HUES6 (cell line): ENCODE measurements around the gene KY.
A peak's percentile ranks its signal among the peaks of the same experiment; 100 is the strongest.

Experiments
- H3K27ac ChIP-seq: 2 replicates; pipeline ENCODE4 v1.7.0; 2013; ENCODE audit warnings: low read depth, mild to moderate bottlenecking, low read length, inconsistent platforms
- H3K27me3 ChIP-seq: 2 replicates; pipeline ENCODE4 v1.6.1; 2013; ENCODE audit warnings: low read length; ENCODE audit not compliant: control insufficient read depth, insufficient read depth
- H3K36me3 ChIP-seq: 2 replicates; pipeline ENCODE4 v1.6.1; 2013; ENCODE audit warnings: low read length; ENCODE audit not compliant: control insufficient read depth, insufficient read depth
- H3K4me1 ChIP-seq: 2 replicates; pipeline ENCODE4 v1.6.1; 2013; ENCODE audit warnings: low read length; ENCODE audit not compliant: control insufficient read depth, insufficient read depth
- H3K4me3 ChIP-seq: 2 replicates; pipeline ENCODE4 v1.5.1; 2013; ENCODE audit warnings: low read depth, low read length
- H3K9ac ChIP-seq: one replicate; pipeline ENCODE4 v1.6.1; 2013; ENCODE audit warnings: mild to moderate bottlenecking, low read length
- H3K9me3 ChIP-seq: 2 replicates; pipeline ENCODE4 v1.6.1; 2013; ENCODE audit warnings: low read depth, low read length; ENCODE audit not compliant: control insufficient read depth, insufficient read depth

The KY gene

GRCh38 chr3:134606033-134607025 lies 44.5 kb downstream of the KY start:
- Histone ChIP-seq H3K36me3 (no peaks in the 10 kb centered on the region), H3K9me3 (no peaks in the 10 kb centered on the region), H3K27ac (no peak overlapping the region), H3K9ac (no peak overlapping the region), H3K4me1 (peaks cover 10% of the 10 kb centered on the region; the same call in 1 of the 2 replicates), H3K27me3 (no peaks in the 10 kb centered on the region), H3K4me3 (no peak overlapping the region)

GRCh38 chr3:134605556-134605955 lies 45.3 kb downstream of the KY start:
- H3K27ac ChIP-seq, result no peak overlapping the region
- peaks cover 12% of the 10 kb centered on the region; the same call in 1 of the 2 replicates for H3K4me1 ChIP-seq

GRCh38 chr3:134603956-134604355 lies 46.9 kb downstream of the KY start:
- H3K9me3 ChIP-seq, result no peaks in the 10 kb centered on the region
- no peak overlapping the region for H3K4me3 ChIP-seq
- H3K27me3 ChIP-seq, result peaks cover 10% of the 10 kb centered on the region
- no peak overlapping the region for H3K9ac ChIP-seq
- no peak overlapping the region for H3K27ac ChIP-seq
- peaks cover 12% of the 10 kb centered on the region; the same call in 1 of the 2 replicates for H3K4me1 ChIP-seq
- no peaks in the 10 kb centered on the region for H3K36me3 ChIP-seq

More at GRCh38 chr3:134605556-134605955, 45.3 kb downstream of the KY start:
- H3K9me3 ChIP-seq, result no peaks in the 10 kb centered on the region
- H3K4me3 ChIP-seq, result no peak overlapping the region
- H3K36me3 ChIP-seq, result no peaks in the 10 kb centered on the region
- H3K9ac ChIP-seq, result no peak overlapping the region
- H3K27me3 ChIP-seq, result peaks cover 2% of the 10 kb centered on the region

- Histone ChIP-seq H3K4me1 (peaks cover 12% of the 10 kb centered on the region; the same call in 1 of the 2 replicates), H3K9me3 (no peaks in the 10 kb centered on the region), H3K9ac (no peak overlapping the region), H3K36me3 (no peaks in the 10 kb centered on the region), H3K4me3 (no peak overlapping the region), H3K27me3 (peaks cover 10% of the 10 kb centered on the region), H3K27ac (no peak overlapping the region)
These were observed 47.3 kb downstream of the KY start for GRCh38 chr3:134603480-134603879.

- Histone ChIP-seq H3K4me1 (peaks cover 12% of the 10 kb centered on the region; the same call in 1 of the 2 replicates), H3K9ac (no peak overlapping the region), H3K9me3 (no peaks in the 10 kb centered on the region), H3K36me3 (no peaks in the 10 kb centered on the region), H3K4me3 (no peak overlapping the region), H3K27me3 (peaks cover 10% of the 10 kb centered on the region), H3K27ac (no peak overlapping the region)
These were observed 48.4 kb downstream of the KY start for GRCh38 chr3:134602440-134602814.

- H3K27me3 ChIP-seq, result peaks cover 10% of the 10 kb centered on the region
- H3K9me3 ChIP-seq, result no peaks in the 10 kb centered on the region
- H3K4me1 ChIP-seq, result peaks cover 12% of the 10 kb centered on the region; the same call in 1 of the 2 replicates
- H3K9ac ChIP-seq, result no peak overlapping the region
- no peaks in the 10 kb centered on the region for H3K36me3 ChIP-seq
- H3K4me3 ChIP-seq, result no peak overlapping the region
- no peak overlapping the region for H3K27ac ChIP-seq
These were observed 49.0 kb downstream of the KY start for GRCh38 chr3:134601539-134602439.

GRCh38 chr3:134600685-134601463 lies 49.9 kb downstream of the KY start:
- no peaks in the 10 kb centered on the region for H3K9me3 ChIP-seq
- no peaks in the 10 kb centered on the region for H3K36me3 ChIP-seq
- H3K4me1 ChIP-seq, result peaks cover 12% of the 10 kb centered on the region; the same call in 1 of the 2 replicates
- H3K27ac ChIP-seq, result no peak overlapping the region
- H3K9ac ChIP-seq, result no peak overlapping the region
- H3K27me3 ChIP-seq, result peaks cover 10% of the 10 kb centered on the region
- peak overlapping the region; percentile 48 for H3K4me3 ChIP-seq

GRCh38 chr3:134600206-134600605 lies 50.6 kb downstream of the KY start:
- Histone ChIP-seq H3K9me3 (no peaks in the 10 kb centered on the region), H3K27me3 (peaks cover 10% of the 10 kb centered on the region), H3K4me1 (peaks cover 12% of the 10 kb centered on the region; the same call in 1 of the 2 replicates), H3K4me3 (no peak overlapping the region), H3K36me3 (no peaks in the 10 kb centered on the region), H3K27ac (no peak overlapping the region), H3K9ac (no peak overlapping the region)

GRCh38 chr3:134598763-134599545 lies 51.9 kb downstream of the KY start:
- peaks cover 10% of the 10 kb centered on the region for H3K27me3 ChIP-seq
- H3K36me3 ChIP-seq, result no peaks in the 10 kb centered on the region
- H3K4me3 ChIP-seq, result no peak overlapping the region
- H3K4me1 ChIP-seq, result peaks cover 12% of the 10 kb centered on the region; the same call in 1 of the 2 replicates
- H3K9ac ChIP-seq, result no peak overlapping the region
- no peaks in the 10 kb centered on the region for H3K9me3 ChIP-seq
- H3K27ac ChIP-seq, result no peak overlapping the region
